Skeletal muscle tissue (tissue), 4 donors: ENCODE results near the gene PAQR4. TPM values are rescaled to one million over a fixed set of nuclear protein-coding genes. Genes with fewer than 3 reads are reported as not detected.

Source experiments
- H3K27ac ChIP-seq: one replicate; pipeline ENCODE4 v1.7.0; 2013; ENCODE audit warnings: mild to moderate bottlenecking, low read depth, low read length, inconsistent platforms
- H3K27me3 ChIP-seq, 3 donors: one replicate each; pipeline ENCODE4 v1.7.0; 2013; ENCODE audit warnings: low read length in 3 of 3; ENCODE audit not compliant: control insufficient read depth in 3 of 3, insufficient read depth in 3 of 3
- H3K36me3 ChIP-seq, 3 donors: one replicate each; pipeline ENCODE4 v1.7.0; 2013; ENCODE audit warnings: low read length in 3 of 3; ENCODE audit not compliant: control insufficient read depth in 3 of 3, insufficient read depth in 3 of 3
- H3K4me1 ChIP-seq, 3 donors: one replicate each; pipeline ENCODE4 v1.7.0; 2013; ENCODE audit warnings: low read length in 3 of 3, mild to moderate bottlenecking in 3 of 3; ENCODE audit not compliant: control insufficient read depth in 3 of 3, insufficient read depth in 3 of 3
- H3K4me3 ChIP-seq, 3 donors: one replicate each; pipeline ENCODE4 v1.7.0; 2013; ENCODE audit warnings: low read length in 3 of 3
- H3K9ac ChIP-seq, 3 donors: one replicate each; pipeline ENCODE4 v1.7.0; 2013; ENCODE audit warnings: low read length in 3 of 3, mild to moderate bottlenecking in 3 of 3, moderate library complexity in 2 of 3, low read depth in 1 of 3
- H3K9me3 ChIP-seq, 3 donors: one replicate each; pipeline ENCODE4 v1.7.0; 2013; ENCODE audit warnings: low read length in 3 of 3; ENCODE audit not compliant: control insufficient read depth in 3 of 3
- total RNA-seq: library from RNA; depleted of rRNA; stranded (reverse); fragments of >200 nt; gene quantifications from one replicate; pipeline ENCODE4 v1.2.3, GENCODE V29; 2014
- donor health status: Osteomylitis.

Gene PAQR4
- total RNA-seq, 1 donor from 2014 or later: 2.1 TPM

- H3K27ac ChIP-seq: no peak overlapping the region
- no peaks in the 10 kb centered on the region for H3K9me3 ChIP-seq
- H3K4me3 ChIP-seq: no peak overlapping the region
- peaks cover 3 to 5% (median 4%) of the 10 kb centered on the region in 3 donors for H3K36me3 ChIP-seq
- peaks cover 3 to 19% (median 10%) of the 10 kb centered on the region in 3 donors for H3K4me1 ChIP-seq
- H3K9ac ChIP-seq: no peak overlapping the region
- H3K27me3 ChIP-seq: peaks cover 39 to 57% (median 49%) of the 10 kb centered on the region in 3 donors
Measured at GRCh38 chr16:3009568-3010390, 40.6 kb downstream of the PAQR4 start.

DNA sequence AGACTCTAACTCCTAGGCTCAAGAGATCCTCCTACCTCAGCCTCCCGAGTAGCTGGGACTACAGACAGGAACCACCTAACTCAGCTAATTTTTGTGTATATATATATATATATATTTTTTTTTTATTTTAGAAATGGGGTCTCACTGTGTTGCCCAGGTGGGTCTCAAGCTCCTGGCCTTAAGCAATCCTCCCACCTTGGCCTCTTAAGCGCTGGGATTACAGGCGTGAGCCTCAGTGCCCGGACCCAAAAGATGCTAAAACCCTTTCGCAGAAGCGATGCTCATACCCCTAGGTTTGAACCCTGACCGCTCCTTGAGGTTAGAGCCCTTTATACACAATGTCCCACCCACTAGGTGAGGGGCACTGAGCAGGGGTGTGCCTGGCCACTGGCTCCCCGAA lies 41.4 kb downstream of the PAQR4 start:
- Histone ChIP-seq H3K4me1 (peaks cover 3 to 16% (median 7%) of the 10 kb centered on the region in 3 donors), H3K27me3 (peaks cover 39 to 57% (median 49%) of the 10 kb centered on the region in 3 donors)

GRCh38 chr16:3012246-3012645 lies 43.1 kb downstream of the PAQR4 start:
- Histone ChIP-seq H3K27me3 (peaks cover 36 to 53% (median 48%) of the 10 kb centered on the region in 3 donors), H3K27ac (no peak overlapping the region), H3K9ac (no peak overlapping the region), H3K36me3 (no peaks in the 10 kb centered on the region), H3K9me3 (no peaks in the 10 kb centered on the region), H3K4me1 (peaks cover 3 to 13% (median 7%) of the 10 kb centered on the region in 3 donors), H3K4me3 (no peak overlapping the region)

More for the DNA sequence above, 41.4 kb downstream of the PAQR4 start:
- Histone ChIP-seq H3K4me3 (no peak overlapping the region), H3K9ac (no peak overlapping the region), H3K9me3 (no peaks in the 10 kb centered on the region), H3K27ac (no peak overlapping the region), H3K36me3 (peaks cover 3 to 5% (median 4%) of the 10 kb centered on the region in 3 donors)

GRCh38 chr16:3012828-3013420 lies 43.8 kb downstream of the PAQR4 start, which contains the start of gene CLDN9:
Gene CLDN9, plus strand, starts transcription at chr16:3012923. Its CDS starts 440 bp downstream, at chr16:3013363.
- Histone ChIP-seq H3K9ac (no peak within 1 kb of the TSS), H3K27ac (no peak within 1 kb of the TSS), H3K4me3 (no peak within 1 kb of the TSS), H3K4me1 (peaks cover 3 to 15% (median 7%) of the 10 kb centered on the region in 3 donors), H3K27me3 (peaks cover 37 to 48% (median 46%) of the 10 kb centered on the region in 3 donors), H3K9me3 (no peaks in the 10 kb centered on the region), H3K36me3 (no peaks in the 10 kb centered on the region)

- H3K36me3 ChIP-seq: no peaks in the 10 kb centered on the region
- peaks cover 38 to 47% (median 47%) of the 10 kb centered on the region in 3 donors for H3K27me3 ChIP-seq
- H3K27ac ChIP-seq: no peak overlapping the region
- H3K4me3 ChIP-seq: no peak overlapping the region
- H3K9me3 ChIP-seq: no peaks in the 10 kb centered on the region
- H3K9ac ChIP-seq: no peak overlapping the region
- H3K4me1 ChIP-seq: peaks cover 3 to 18% (median 9%) of the 10 kb centered on the region in 3 donors
Measured at GRCh38 chr16:3013491-3013951, 44.4 kb downstream of the PAQR4 start.

GRCh38 chr16:3013998-3014690 lies 45.0 kb downstream of the PAQR4 start:
- no peak overlapping the region for H3K9ac ChIP-seq
- no peak overlapping the region for H3K4me3 ChIP-seq
- H3K9me3 ChIP-seq: no peaks in the 10 kb centered on the region
- peaks cover 37 to 46% (median 45%) of the 10 kb centered on the region in 3 donors for H3K27me3 ChIP-seq
- H3K36me3 ChIP-seq: no peaks in the 10 kb centered on the region
- peaks cover 3 to 18% (median 9%) of the 10 kb centered on the region in 3 donors for H3K4me1 ChIP-seq
- H3K27ac ChIP-seq: no peak overlapping the region

DNA sequence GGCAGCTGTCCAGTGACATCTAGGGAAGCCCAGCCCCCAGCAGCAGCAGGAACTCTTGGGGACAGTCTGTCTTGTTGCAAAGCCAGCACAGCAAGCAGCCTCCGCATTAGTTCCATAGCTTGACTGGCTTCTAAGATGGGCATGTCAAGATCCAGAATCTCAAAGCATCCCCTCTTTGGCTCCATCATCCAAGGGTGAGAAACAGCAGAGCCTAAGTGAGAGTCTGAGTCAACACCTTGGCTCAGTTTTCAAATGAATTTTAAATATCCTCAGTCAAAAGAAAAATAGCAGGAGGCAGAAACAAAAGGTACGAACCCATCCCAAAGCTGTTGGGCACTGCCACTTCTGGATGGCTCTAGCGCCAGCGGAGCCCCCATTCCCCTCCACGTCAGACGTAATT lies 45.8 kb downstream of the PAQR4 start:
- peaks cover 5 to 21% (median 13%) of the 10 kb centered on the region in 3 donors for H3K4me1 ChIP-seq
- H3K27me3 ChIP-seq: peaks cover 37 to 46% (median 42%) of the 10 kb centered on the region in 3 donors
- H3K36me3 ChIP-seq: no peaks in the 10 kb centered on the region
- H3K4me3 ChIP-seq: no peak overlapping the region
- no peaks in the 10 kb centered on the region for H3K9me3 ChIP-seq
- no peak overlapping the region for H3K9ac ChIP-seq
- no peak overlapping the region for H3K27ac ChIP-seq

DNA sequence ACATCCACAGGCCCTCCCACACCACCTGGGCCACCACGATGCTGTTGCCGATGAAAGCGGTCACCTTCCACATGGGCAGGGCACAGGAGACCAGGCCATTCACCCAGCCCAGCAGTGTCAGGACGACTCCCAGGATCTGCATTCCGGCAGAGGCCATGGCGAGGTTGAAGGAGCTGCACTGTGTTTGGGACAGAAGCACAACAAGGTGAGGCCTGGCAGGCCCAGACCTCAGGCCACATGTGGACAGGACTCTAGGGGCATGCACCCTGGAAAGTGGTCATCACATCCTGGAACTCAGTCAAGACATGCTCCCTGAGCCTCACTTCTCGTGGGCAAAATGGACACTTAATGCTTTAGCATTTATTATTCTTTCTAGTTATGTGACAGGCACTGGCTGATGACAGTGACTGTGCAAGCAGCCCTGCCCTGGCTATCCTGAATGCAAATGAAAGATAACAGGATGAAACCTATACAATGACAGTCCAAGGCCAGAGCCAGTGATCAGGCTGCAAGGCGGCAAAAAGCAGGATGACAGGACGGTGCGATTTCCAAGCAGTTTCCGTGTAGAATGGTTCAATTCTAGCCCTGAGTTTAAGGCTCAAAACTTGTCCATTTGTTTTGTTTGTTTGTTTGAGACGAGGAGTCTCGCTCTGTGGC lies 46.8 kb downstream of the PAQR4 start:
- Histone ChIP-seq H3K9ac (no peak overlapping the region), H3K4me3 (no peak overlapping the region), H3K36me3 (no peaks in the 10 kb centered on the region), H3K27me3 (peaks cover 37 to 42% (median 37%) of the 10 kb centered on the region in 3 donors), H3K9me3 (no peaks in the 10 kb centered on the region), H3K27ac (no peak overlapping the region), H3K4me1 (peaks cover 11 to 27% (median 16%) of the 10 kb centered on the region in 3 donors)

DNA sequence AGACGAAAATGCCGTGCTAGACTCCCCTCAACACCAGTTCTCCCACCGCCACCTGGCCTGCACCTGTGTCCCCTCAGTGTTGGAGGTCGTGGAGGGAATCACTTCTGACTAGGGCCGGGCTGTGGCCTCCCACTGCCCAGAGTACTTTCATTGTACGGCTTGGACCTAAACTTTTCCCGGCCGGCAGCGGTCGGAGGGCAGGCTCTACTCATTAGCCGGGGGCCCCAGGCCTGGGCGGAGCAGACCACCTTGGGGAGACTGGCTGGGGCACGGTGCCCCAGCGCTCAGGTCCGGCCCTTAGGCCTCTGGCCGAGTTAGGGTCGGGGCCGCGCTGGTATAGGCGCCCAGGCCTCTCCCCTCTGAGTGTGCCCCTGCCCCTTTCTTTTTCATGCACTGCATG lies 48.2 kb downstream of the PAQR4 start:
- Histone ChIP-seq H3K9ac (no peak overlapping the region), H3K27ac (no peak overlapping the region), H3K27me3 (peaks cover 29 to 33% (median 29%) of the 10 kb centered on the region in 3 donors)

More for the DNA sequence above, 48.2 kb downstream of the PAQR4 start:
- peaks cover 0 to 4% (median 0%) of the 10 kb centered on the region in 3 donors for H3K36me3 ChIP-seq
- H3K4me1 ChIP-seq: peaks cover 22 to 32% (median 22%) of the 10 kb centered on the region in 3 donors
- H3K4me3 ChIP-seq: no peak overlapping the region
- no peaks in the 10 kb centered on the region for H3K9me3 ChIP-seq
